Germinal center (tissue), 1 donor: ENCODE results near the gene DNAJB5.
A peak's percentile ranks its signal among the peaks of the same experiment; 100 is the strongest.

ENCODE experiments used
- DNase-seq: peaks from one replicate; pipeline ENCODE4 v3.0.0; 2012; ENCODE audit warnings: mixed read lengths, low spot score

The DNAJB5 gene

DNA sequence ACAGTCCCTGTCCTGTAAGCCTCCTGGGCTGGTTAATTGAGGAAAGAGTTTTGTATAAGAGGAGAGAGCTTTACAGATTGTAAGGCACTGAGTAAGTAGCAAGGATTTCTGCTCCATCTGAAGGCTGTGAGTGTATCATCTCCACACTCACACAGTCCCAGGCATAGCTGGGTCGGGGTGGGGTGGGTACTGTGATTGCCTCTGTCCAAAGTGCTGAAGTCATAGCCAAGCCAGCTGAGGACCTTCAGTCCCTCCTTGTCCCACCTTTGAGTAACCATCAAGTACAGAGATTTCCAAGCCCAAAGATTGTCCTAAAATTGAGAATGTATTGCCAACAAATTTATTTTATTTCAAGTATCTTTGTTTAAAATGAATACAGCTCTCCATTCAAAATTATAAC is 5.5 kb upstream of the DNAJB5 start:
- DNase-seq: no peak

DNA sequence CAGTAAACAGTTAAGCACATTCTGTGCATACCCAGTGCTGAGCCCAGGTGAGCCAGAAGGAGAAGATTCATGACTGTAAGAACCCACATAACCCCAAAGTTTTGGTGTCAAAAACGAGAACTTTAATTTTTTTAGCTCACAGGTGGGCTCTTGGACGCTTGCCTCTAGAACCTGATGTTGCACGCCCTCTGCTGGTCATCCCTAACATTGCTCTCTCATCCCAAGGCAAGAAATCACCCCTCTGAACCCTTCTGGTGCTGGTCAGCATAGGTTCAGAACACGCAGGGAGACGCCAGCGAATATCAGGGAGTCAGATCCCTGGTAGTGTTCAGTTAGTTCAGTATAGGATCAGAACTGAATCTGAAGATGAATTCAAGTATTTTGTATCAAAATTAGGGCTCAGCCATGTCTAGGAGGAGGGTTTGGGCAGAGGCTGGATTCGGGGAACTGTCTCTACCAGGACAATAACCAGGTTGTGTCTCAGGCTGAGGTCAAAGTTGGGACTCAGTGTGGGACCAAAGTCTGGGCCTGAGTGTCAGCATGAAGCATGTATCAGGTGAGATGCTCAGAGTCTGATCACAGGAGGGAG is 4.1 kb upstream of the DNAJB5 start:
- DNase-seq: peak; percentile 34

DNA sequence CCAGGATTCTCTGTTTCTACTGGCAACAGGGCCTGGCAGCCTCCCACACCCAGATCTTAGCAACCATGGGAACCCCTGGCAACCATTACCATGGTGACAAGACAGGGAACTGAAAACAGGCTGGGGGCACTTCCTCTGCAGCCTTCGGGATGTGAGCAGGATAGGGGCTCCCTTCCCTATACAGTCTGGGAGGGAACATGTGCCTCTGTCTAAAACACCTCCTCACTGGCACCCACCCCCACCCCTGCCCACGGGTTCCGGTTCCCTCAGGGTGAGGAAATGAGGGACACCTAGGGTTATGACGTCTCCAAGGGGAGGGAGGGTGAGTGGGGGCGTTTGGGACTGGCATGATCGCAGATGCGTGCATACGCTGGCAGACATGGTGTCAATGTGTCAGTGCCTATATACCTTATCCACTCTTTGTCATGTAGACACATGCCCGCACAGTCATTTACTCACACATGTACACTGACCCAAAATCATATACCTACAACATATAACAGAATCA is 3.0 kb upstream of the DNAJB5 start:
- peak; percentile 23 for DNase-seq

DNA sequence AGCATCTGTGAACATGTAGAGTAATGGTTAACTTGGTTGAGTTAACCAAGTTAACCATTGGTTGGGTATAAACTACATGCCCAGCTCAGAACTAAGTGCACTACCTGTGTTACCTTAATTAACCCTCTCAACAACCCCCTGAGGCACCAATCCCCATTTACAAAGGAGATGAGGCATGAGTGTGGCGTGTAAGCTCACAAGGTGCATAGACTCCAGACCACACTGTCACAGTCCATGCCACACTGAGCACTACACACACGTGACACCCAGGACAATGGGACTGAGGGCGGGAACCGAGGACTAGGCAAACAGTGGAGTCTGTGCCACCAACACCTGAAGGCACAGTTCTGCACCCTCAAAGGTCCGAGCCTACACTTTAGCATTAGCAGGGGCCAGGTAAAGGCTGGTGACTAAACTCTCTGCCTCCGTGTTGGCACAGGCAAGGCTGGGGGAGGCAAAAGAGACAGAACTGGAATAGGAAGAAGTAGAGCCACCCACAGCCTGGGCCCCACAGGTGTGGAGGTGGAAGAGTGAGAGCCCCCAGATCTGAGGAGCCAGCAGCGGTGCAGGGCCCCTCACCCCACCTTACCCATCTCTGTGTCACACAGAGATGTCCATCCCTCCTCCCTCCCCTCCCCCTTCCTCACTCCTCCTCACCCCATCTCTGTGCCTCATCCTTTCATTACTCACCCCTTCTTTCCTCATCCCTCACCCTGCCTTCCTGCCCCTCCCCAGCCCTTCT is 2.2 kb upstream of the DNAJB5 start:
- no peak for DNase-seq

DNA sequence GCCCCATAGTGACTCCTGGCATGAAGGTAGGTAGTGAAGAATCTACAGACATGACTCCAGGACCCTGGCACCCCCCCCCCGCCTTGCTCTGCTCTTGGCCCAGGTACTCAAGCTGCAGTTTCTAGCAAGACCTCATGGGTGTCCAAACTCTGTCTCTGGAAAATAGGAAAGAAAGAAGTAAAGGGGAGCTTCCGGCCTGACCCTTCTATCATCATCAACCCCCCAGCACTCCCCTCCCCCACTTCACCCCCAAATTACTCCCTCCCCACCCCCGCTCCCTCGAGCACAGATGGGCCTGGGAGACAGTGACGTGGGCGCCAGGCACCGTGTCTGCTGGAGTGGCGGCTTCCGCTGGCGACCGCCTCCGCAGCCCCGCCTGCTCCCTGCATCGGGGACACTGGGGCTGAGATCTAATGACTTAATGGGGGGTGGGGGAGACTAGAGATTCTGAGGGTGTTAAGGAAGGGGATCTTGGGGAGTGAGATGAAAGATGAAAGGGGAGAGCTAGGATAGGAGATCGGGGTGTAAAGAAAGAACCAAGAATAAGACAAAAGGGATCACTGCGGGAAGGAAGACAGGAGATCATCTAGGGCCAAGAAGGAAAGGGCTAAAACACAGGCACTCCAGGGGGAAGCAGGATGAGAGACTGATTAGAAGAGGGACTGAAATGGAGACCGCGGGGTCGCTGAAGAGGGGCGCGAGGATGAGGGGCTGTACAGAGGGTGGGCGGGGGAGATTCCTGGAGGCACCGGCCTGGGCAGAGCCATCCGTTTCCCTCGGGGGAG is 1.1 kb upstream of the DNAJB5 start:
- peak; percentile 27 for DNase-seq

DNA sequence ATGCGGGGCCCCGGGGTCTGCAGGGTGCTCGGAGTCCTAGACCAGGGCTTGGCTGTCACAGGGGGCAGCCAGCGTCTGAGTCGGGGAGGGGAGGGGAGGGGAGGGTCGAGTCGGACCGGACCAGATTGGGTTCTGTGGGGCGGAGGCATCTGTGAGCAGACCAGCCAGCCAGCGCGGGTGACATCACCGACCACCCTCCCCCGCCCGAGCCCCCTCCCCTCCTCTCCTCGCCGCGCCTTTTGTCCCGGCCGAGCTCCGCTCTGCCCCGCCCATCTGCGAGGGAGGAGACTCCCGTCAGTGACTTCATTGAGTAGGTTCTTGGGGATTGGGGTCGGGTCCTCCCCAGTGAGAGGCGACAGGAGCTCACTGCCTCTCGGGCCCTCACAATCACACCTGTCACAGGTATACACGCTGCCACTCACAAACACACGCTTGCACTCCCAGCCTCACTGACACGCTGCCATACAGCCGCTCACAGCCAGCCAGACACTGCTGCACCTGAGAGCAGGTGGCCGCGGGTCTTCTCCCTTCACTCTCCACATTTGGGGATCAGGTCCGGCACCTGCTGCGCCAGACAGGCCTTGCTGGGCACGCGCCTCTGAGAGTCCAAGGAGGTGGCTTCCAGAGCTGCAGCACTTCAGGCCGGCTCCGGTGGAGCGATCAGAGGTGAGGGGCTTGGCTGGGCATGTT is 546 bp downstream of the DNAJB5 start:
- peak; percentile 48 for DNase-seq

DNA sequence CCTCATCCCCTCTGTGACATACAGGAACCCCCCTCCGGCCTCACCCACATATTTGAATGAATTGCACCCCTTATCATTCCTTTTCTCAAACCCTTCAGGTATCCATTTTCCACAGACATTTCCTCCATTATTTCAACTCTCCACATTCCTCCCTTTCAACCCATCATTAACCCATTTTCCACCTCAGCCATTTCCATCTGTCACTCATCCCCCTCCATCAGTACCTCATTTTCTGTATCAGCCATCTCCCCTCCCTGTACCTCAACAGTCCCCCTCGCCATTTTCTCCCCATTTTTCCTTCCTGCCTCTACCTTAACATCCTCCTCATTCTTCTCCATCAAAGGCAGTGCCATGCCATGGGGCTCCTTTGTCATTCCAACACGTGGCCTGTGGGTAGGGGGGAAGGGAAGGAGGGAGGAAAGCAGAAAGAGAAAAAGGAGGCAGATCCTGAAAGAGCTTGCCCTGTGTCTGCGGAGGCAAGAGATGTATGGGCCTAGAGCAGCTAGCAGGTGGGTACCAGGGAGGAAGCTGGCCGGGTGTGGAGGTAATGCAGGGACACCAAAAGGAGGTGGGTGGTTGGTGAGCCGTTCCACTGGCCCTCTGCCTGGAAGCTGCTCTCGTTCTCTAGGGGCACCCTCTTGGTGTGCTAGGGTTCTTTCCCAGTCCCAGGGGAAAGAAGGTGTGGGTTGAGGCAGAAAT is 1.5 kb downstream of the DNAJB5 start:
- DNase-seq: no peak

DNA sequence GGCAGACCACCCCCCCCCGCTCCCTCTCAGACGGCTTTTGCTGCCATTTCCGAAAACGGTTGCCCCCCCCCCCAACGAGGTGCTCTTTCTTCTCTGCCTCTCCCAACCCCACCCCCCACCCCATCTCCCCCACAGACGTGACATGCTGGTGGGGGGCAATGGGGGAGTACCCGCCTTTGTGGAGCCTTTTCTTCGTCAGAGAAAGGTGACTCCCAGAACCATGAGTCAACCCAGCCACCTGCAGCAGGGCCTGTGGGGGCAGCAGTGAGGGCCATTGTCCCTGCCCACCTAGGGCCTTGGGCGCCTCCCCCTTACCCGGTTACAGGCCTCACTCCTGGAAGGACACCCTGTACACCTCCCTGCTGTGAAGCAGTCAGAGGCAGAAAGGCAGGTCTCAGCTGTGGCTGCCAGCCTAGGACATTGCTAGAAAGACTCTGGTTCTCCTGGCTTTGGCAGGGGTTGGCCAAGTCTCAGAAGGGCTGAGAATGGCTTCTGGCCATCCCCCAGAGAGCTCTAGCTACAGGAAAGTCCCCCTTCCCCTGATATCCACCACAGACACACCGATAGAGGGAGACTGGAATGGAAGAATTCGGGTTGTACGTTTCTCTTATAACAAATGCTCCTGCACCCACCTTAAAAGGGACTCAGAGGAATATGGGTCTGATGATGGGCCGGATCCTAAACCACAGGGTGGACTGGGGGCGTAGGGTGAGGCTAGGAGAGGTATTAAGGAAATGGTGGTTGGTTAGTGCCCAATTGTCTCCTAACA is 2.2 kb downstream of the DNAJB5 start:
- DNase-seq: peak; percentile 33

DNA sequence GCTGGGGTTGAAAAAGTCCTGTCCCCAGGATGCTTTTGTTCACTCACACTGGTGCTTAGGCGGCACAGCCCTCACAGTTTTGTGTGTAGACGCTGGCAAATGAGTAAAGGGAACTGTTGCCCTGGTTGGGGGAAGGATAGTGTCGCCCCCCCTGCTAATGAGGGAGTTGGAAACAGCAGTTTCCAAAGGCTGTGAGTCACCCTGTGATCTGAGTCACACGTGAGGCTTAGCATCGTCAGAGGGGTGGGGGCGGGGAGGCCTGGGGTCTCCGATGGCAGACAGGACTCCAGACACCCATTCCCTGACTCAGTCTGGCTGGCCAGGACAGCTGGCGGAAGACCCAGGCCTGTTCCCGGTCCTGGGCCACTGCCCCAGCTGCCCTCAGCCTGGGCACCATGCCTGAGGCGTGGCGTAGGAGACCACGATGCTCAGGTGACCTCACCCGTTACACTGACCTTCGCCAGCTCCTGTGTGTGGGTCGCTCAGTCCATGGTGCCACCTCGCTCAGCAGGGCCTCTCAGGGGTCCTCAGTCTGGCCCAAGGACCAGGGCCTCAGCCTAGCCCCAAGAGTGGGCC is 2.9 kb downstream of the DNAJB5 start:
- DNase-seq: no peak

DNA sequence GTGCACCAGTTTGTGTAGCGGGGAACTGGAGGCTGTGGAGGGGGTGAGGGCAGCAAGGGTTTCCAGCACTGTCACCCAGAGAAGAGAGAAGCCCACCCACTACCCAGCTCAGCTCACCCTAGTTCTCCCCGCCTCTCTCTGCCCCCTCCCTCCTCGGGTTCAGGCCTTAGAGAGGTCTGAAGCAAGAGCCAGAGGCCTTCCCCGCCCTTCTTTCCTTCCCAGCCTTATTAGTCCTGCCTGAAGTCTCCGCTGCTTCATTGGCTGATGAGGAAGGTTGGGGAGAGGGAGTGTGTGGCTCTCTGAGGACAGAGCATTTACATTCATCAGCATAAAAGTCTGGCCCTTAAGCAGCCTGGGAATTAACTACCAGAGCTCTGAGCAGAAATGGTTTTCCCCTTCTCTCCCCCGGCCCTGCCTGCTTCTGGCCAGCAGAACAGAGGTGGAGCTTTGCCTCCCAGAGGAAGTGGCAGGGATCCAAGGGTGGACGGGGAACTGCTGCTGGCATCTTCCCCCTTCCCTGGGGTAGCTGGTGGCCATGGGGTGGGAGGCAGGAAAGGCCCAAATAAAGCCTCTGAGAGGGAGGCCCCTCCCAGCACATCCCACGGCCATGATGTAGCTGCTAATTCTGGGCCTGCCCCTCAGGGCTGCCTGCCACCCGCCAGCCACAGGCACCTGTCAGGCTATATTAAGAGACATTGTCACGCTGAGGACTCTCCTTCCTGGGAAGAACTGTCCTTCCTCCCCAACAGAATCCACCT is 4.1 kb downstream of the DNAJB5 start:
- DNase-seq: no peak

DNA sequence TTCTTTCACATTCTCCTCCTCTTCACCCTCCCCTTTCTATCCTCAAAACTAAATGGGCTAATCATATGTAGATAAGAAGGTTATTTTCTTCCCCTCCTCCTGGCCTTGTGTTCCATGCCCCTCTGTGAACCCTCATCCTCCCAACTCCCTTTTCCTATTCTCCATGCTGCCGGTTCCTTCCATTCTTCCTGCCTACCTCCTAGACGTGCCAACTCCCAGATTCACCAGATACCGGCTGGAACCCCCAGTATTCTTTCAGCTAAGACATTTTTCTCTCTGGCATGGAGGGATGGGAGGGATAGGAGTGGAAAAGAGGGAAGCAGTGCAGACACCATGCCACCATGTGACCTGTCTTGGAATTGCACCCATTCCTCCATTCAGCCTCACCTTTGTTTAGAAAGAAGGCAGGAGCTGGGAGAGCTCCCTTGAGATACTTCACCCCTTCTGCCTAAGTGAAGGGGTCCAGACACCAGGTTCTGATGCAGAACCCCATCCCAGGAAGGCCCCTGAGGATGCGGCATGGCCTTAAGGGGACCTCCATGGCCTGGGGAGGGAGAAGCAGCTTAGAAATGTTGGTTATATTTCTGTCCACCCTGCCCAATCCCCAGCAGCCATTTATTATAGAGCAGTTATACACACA is 4.8 kb downstream of the DNAJB5 start:
- DNase-seq: no peak

DNA sequence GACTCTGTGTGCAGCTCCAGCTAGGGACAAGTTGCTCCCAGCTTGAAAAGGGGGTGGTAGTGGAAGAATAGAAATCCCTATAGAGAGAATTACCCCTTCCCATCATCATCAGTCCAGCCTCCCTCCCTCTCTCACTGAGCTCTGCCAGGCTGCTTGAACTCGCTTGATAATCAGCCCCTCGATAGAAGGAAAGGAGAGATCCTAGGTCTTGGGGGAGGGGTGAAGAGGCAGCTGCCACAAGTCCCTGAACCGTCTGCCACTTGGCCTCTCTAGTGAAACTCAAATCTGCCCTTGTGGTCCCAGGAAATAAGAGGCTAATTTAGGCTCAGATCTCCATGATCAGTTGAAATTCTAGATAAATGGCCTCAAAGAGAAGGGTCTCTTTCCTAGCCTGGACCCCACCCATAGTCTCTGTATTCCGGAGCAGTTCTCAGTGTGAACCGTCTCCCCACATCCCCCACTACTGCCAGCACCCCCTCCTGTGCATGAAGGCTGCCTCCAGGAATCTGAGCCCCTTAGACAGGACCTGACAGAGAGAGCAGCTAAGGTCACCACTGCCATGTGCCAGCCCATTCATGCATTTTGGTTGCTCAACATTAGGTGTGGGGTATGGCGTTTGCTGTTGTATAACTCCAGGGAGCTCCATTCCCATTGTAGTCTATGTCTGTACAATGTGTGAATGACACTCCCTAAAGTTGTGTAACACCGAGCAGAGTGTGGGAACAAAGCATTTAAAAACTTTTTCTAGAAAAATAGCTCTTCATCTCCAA is 5.5 kb downstream of the DNAJB5 start:
- DNase-seq: no peak

DNA sequence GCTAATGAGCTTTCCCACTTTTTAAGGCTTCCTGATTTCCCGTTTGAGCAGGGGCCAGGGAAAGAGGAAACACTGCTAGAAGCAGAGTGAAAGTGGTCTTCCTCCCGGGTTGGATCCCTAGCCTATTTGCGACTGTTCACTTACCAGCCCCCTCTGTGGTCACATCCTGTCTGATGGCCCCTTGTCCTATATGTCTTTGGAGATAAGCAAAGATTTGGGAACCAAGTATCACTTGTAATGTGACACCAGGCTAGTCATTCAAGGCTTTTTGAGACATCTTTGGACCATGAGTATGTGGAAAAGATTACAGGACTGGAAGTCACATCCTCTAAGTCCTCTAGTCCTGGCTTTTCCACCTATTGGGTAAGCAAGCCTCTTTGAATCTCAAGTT is 6.1 kb downstream of the DNAJB5 start:
- no peak for DNase-seq

DNA sequence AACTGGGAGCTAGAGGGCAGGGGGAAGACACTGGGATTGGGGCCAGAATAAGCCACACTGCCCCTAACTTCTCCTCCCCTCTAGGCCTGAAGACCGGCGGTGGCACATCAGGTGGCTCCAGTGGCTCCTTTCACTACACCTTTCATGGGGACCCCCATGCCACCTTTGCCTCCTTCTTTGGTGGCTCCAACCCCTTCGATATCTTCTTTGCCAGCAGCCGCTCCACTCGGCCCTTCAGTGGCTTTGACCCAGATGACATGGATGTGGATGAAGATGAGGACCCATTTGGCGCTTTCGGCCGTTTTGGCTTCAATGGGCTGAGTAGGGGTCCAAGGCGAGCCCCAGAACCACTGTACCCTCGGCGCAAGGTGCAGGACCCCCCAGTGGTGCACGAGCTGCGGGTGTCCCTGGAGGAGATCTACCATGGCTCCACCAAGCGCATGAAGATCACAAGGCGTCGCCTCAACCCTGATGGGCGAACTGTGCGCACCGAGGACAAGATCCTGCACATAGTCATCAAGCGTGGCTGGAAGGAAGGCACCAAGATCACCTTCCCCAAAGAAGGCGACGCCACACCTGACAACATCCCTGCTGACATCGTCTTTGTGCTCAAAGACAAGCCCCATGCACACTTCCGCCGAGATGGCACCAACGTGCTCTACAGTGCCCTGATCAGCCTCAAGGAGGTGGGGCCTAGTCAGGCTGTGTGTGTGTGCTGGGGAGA is 6.8 kb downstream of the DNAJB5 start:
- DNase-seq: no peak

DNA sequence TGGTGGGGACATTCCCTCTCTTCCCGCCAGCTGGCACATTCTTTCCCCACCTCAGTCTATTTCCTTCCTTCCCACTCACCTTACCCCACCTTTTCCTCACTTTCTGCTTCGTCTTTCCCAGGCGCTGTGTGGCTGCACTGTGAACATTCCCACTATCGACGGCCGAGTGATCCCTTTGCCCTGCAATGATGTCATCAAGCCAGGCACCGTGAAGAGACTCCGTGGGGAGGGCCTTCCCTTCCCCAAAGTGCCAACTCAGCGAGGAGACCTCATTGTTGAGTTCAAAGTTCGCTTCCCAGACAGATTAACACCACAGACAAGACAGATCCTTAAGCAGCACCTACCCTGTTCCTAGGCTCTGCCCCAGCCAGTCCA is 7.3 kb downstream of the DNAJB5 start:
- DNase-seq: no peak

DNA sequence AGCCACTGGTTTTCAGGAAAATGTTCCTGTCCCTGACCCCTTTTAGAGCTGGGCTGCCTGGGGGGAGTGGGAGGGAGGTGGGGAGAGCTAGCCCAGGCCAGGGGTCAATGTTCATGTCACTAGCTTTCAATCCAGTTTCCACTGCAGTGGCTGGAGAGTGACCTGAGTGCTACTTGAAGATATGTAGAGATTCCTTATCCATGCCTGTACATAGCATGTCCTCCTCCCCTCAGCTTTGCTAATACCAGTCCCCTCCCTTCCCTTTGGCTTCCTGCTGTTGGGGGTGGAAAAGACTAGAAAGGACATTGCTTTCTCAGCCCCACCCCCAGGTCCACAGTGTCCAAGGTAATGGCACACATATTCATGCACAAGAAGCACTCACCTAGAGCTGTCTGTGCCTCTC is 7.8 kb downstream of the DNAJB5 start:
- DNase-seq: no peak

DNA sequence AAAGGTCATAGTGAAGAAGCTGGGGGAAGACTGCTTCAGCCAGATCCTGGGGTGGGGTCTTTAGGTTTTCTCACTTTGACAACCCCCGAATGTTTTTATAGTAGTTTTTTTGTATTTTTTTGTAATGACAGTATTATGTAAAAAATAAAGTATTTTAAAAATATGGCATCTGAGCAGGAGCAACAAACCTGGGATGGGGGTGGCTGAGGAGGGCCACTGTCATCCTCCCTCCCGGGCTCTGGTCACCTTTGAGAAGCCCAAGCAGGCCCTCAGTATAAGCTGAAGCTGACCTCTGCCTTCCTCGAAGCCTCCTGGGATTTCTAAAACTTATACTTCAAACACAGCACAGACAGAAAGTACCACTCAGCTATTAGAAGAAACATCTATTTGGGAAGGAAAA is 8.7 kb downstream of the DNAJB5 start:
- no peak for DNase-seq

DNA sequence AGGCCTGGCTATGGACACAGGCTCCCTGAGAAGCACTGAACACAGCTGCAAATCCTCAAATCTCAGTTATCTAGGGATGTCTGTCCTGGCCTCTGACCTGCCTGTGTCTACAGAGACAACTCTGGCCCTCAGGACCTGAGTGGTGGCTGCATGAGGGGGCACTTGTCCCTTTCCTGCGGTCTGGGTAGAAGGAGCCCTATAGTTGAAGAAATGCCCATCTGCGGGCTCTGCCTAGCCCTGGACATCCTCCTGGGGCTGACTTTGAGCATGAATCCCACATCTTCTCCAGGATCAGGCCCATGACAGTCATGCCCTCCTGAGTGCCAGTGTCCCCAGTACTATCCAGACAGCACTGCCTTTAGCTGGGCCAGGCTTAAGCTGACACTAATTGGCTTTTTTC is 10.0 kb downstream of the DNAJB5 start:
- no peak for DNase-seq
